Measurements from ENCODE around the gene LENG8.

Gene LENG8

GRCh38 chr19:54418030-54418929 lies 30.7 kb upstream of the LENG8 start:
- Mint-ChIP-seq H3K27ac (peak overlapping the region; percentile 86), H3K4me1 (ENCODE audit: low read depth) (peaks cover 16% of the 10 kb centered on the region), H3K36me3 (ENCODE audit: low read depth) (peaks cover 1% of the 10 kb centered on the region), H3K4me3 (peak overlapping the region; percentile 73), H3K9me3 (peaks cover 5% of the 10 kb centered on the region), H3K27me3 (ENCODE audit: low read depth) (peaks cover 34% of the 10 kb centered on the region)
- peak; percentile 35 for DNase-seq (ENCODE audit: low spot score)

DNA sequence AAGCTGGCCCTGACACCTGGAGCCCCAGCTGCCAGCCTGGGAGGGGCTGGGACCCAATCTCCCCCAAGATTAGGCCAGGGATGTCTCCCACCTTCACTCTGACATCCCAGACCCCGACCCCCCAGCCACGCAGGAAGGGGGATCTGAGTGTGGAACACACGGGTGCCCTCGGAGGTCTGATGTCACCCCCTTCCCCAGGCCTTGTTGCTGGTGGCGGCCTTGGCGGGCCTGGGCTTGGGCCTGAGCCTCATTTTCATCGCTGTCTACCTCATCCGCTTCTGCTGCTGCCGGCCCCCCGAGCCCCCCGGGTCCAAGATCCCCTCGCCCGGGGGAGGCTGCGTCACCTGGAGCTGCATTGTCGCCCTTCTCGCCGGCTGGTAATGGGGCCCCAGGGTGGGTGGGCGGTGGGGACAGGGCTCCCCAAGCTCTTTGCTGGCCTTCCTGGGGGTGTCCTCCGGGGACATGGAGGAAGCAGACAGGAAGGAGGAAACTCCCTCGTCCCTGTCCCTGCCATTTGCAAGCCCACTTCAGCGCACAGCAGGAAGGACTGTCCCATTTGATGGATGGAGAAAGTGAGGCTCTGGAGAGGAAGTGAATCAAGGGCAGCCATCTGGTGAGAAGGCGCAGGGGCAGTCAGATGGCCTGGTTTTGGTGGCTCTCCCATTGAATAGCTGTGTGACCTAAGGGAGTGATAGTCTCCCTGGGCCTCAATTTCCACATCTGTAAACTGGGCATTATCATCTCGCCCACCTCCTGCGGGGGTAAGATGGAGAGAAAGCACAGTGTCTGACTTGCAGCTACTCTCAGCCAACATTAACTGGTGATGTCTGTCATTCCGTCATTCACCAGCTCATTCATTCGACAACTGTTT lies 29.8 kb upstream of the LENG8 start:
- Mint-ChIP-seq H3K36me3 (ENCODE audit: low read depth) (no peaks in the 10 kb centered on the region), H3K9me3 (peaks cover 2% of the 10 kb centered on the region), H3K27me3 (ENCODE audit: low read depth) (peaks cover 26% of the 10 kb centered on the region)

GRCh38 chr19:54420068-54420382 lies 29.0 kb upstream of the LENG8 start:
- Mint-ChIP-seq H3K9me3 (no peaks in the 10 kb centered on the region), H3K4me3 (no peak overlapping the region), H3K4me1 (ENCODE audit: low read depth) (peaks cover 16% of the 10 kb centered on the region), H3K36me3 (ENCODE audit: low read depth) (no peaks in the 10 kb centered on the region), H3K27ac (no peak overlapping the region), H3K27me3 (ENCODE audit: low read depth) (peaks cover 17% of the 10 kb centered on the region)
- no peak for DNase-seq (ENCODE audit: low spot score)

More for the DNA sequence above, 29.8 kb upstream of the LENG8 start:
- H3K4me3 Mint-ChIP-seq = no peak overlapping the region
- DNase-seq (ENCODE audit: low spot score) = no peak
- H3K4me1 Mint-ChIP-seq (ENCODE audit: low read depth) = peaks cover 16% of the 10 kb centered on the region
- no peak overlapping the region for H3K27ac Mint-ChIP-seq

DNA sequence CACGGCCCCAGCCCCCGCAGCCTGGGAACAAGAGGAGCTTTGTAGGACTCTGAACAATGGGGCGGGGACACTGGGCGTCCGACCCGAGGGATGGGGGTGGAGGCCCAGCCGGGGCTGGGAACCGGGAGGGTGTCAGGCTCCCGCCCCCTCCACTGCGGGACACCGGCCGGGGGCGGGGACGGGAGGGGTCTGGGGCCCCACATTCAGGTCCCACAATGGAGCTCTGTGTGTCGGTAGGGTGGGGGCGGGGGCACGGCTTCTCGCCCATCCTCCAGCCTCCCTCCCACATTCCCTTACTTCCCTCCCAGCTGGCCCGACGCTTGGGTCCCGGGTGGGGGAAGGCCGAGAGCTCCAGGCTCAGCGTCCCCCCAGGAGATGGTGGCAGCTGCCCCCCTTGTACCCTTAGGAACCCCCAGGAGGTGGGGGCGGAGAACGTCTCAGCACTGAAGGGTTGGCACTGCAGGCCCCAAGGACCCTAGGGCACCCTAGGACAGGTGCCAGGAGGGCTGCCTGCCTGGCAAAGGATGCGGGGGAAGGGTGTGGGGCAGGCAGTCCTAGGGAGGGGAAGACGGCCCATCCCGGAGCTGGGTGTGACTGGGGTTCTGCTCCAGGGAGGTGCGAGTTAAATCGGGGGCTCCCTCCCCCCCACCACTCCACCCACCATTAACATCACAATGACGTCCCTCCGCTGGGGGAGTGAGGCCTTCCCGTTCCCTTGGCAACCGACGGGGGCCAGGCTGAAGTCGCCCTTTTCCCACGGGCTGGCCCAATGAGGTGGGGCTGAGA lies 28.4 kb upstream of the LENG8 start:
- DNase-seq (ENCODE audit: low spot score) = no peak
- Mint-ChIP-seq H3K27me3 (ENCODE audit: low read depth) (peaks cover 17% of the 10 kb centered on the region), H3K4me1 (ENCODE audit: low read depth) (peaks cover 16% of the 10 kb centered on the region), H3K27ac (no peak overlapping the region), H3K9me3 (no peaks in the 10 kb centered on the region), H3K36me3 (ENCODE audit: low read depth) (no peaks in the 10 kb centered on the region), H3K4me3 (no peak overlapping the region)

DNA sequence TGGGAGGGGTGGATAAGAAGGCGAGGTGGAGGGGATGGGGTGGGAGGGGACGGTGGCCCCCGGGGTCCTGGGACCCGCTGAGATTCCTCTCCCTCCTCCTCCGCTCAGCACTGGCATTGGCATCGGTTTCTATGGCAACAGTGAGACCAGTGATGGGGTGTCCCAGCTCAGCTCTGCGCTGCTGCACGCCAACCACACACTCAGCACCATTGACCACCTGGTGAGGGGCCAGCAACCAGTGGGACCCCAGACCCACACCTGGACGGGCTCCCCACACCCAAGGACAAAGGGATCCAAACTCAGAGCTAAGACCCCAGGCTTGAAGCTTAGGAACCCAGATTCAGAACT lies 27.9 kb upstream of the LENG8 start:
- Mint-ChIP-seq H3K27me3 (ENCODE audit: low read depth) (peaks cover 14% of the 10 kb centered on the region), H3K36me3 (ENCODE audit: low read depth) (no peaks in the 10 kb centered on the region)
- DNase-seq (ENCODE audit: low spot score) = no peak

DNA sequence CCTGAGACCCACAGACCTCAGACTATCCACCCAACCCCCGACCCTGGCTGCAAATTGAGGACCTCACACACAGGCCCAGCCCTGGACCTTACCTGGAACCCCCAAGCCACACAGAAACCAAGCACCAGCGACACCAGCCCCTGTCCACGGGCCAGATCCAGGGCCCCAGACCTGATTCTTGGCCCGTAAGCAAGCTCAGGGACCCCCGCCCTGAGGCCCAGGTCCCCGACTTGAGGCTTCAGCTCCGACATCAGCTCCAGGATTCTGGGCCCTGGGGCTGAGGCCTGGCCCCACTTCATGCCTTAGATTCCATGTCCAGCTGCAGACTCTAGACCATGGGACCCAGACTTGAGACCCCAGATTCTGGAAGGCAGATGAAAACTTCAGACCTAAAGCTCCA lies 27.5 kb upstream of the LENG8 start:
- DNase-seq (ENCODE audit: low spot score) = no peak
- H3K27ac Mint-ChIP-seq = no peak overlapping the region
- H3K4me1 Mint-ChIP-seq (ENCODE audit: low read depth) = peaks cover 14% of the 10 kb centered on the region
- H3K4me3 Mint-ChIP-seq = no peak overlapping the region
- H3K9me3 Mint-ChIP-seq = no peaks in the 10 kb centered on the region
- H3K27me3 Mint-ChIP-seq (ENCODE audit: low read depth) = peaks cover 14% of the 10 kb centered on the region
- no peaks in the 10 kb centered on the region for H3K36me3 Mint-ChIP-seq (ENCODE audit: low read depth)

More for the DNA sequence above, 27.9 kb upstream of the LENG8 start:
- Mint-ChIP-seq H3K27ac (no peak overlapping the region), H3K4me3 (no peak overlapping the region), H3K4me1 (ENCODE audit: low read depth) (peaks cover 14% of the 10 kb centered on the region), H3K9me3 (no peaks in the 10 kb centered on the region)

DNA sequence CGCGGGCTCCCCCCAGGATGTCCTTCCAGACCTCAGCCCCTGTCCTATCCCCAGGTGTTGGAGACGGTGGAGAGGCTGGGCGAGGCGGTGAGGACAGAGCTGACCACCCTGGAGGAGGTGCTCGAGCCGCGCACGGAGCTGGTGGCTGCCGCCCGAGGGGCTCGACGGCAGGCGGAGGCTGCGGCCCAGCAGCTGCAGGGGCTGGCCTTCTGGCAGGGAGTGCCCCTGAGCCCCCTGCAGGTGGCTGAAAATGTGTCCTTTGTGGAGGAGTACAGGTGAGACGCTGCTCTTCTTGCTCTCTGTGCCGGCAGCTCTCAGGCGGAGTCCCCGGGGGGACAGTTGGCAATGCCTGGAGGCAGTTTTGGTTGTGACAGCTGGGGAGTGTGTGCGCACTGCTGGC lies 26.9 kb upstream of the LENG8 start:
- Mint-ChIP-seq H3K4me1 (ENCODE audit: low read depth) (peaks cover 15% of the 10 kb centered on the region), H3K27ac (no peak overlapping the region), H3K36me3 (ENCODE audit: low read depth) (no peaks in the 10 kb centered on the region), H3K27me3 (ENCODE audit: low read depth) (peaks cover 12% of the 10 kb centered on the region), H3K9me3 (no peaks in the 10 kb centered on the region), H3K4me3 (no peak overlapping the region)
- no peak for DNase-seq (ENCODE audit: low spot score)

GRCh38 chr19:54424201-54424600 lies 24.8 kb upstream of the LENG8 start:
- Mint-ChIP-seq H3K4me3 (no peak overlapping the region), H3K27me3 (ENCODE audit: low read depth) (peaks cover 3% of the 10 kb centered on the region), H3K27ac (no peak overlapping the region), H3K36me3 (ENCODE audit: low read depth) (no peaks in the 10 kb centered on the region), H3K4me1 (ENCODE audit: low read depth) (peaks cover 2% of the 10 kb centered on the region), H3K9me3 (no peaks in the 10 kb centered on the region)
- no peak for DNase-seq (ENCODE audit: low spot score)

DNA sequence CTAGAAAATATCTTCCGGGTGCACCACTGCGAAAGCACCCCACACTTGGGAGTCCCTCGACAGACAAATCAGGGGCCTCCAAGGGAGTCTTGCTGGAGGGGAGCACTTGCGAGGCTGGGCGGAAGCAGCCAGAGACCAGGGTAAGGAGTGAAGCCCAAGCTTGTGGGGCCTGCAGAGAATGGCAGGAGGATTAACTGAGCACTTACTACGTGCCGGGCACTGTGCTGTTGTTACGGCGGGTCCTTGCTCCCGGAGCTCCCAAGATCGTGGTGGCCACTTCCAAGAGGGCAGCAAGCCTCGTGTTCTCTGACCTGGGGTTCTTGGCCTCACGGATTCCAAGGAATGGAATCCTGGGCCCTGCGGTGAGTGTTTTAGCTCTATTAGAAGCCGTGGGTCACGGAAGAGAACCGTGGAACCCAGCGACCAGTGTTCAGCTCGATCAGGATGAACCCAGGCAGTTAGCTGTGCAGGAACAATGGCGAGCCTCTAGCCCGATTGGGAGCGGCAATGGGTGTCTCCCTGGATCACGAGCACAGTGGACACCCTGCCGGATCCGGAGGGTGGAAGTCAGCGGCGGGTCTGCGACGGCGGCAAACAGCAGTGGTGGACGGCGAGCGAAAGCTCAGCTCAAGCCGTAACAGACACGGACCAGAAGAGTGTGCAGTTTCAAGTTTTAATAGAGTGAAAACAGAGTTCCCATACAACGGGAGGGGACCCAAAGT lies 24.2 kb upstream of the LENG8 start:
- Mint-ChIP-seq H3K4me1 (ENCODE audit: low read depth) (peaks cover 2% of the 10 kb centered on the region), H3K36me3 (ENCODE audit: low read depth) (no peaks in the 10 kb centered on the region), H3K27ac (no peak overlapping the region), H3K27me3 (ENCODE audit: low read depth) (peaks cover 6% of the 10 kb centered on the region), H3K9me3 (no peaks in the 10 kb centered on the region), H3K4me3 (no peak overlapping the region)
- DNase-seq (ENCODE audit: low spot score) = no peak

- H3K9me3 Mint-ChIP-seq = no peaks in the 10 kb centered on the region
- no peak overlapping the region for H3K4me3 Mint-ChIP-seq
- H3K27ac Mint-ChIP-seq = no peak overlapping the region
- DNase-seq (ENCODE audit: low spot score) = no peak
- peaks cover 2% of the 10 kb centered on the region for H3K4me1 Mint-ChIP-seq (ENCODE audit: low read depth)
- H3K27me3 Mint-ChIP-seq (ENCODE audit: low read depth) = peaks cover 6% of the 10 kb centered on the region
- H3K36me3 Mint-ChIP-seq (ENCODE audit: low read depth) = no peaks in the 10 kb centered on the region
These were observed 23.6 kb upstream of the LENG8 start for GRCh38 chr19:54425382-54425723.

DNA sequence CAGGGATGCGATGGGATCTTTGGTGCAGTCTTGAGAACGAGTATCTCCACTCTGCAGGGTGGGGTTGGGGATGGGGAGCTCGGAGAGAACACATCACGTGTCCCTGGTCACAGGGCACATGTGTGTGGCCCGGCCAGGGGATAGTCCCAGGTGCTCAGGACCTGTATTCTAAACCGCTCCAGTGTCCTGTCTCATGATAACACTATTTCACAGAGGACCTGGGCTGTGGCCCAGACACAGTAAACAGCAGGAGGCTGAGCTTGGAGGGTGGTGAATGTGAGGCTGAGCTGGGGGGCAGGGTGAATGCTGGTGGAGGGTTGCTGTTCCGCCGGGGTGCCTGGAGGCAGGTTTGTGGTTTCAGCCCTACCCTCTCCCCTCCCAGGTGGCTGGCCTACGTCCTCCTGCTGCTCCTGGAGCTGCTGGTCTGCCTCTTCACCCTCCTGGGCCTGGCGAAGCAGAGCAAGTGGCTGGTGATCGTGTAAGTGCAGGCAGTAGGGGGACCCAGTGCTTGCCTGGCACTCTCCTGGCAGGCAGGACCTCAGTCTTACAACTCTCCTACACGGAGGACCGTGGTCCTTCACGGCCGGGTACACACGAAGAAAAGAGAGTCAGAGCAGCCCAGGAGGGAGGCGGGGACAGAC lies 22.6 kb upstream of the LENG8 start:
- DNase-seq (ENCODE audit: low spot score) = no peak
- Mint-ChIP-seq H3K4me1 (ENCODE audit: low read depth) (peaks cover 4% of the 10 kb centered on the region), H3K9me3 (no peaks in the 10 kb centered on the region), H3K27me3 (ENCODE audit: low read depth) (peaks cover 7% of the 10 kb centered on the region), H3K36me3 (ENCODE audit: low read depth) (no peaks in the 10 kb centered on the region), H3K4me3 (no peak overlapping the region), H3K27ac (no peak overlapping the region)

DNA sequence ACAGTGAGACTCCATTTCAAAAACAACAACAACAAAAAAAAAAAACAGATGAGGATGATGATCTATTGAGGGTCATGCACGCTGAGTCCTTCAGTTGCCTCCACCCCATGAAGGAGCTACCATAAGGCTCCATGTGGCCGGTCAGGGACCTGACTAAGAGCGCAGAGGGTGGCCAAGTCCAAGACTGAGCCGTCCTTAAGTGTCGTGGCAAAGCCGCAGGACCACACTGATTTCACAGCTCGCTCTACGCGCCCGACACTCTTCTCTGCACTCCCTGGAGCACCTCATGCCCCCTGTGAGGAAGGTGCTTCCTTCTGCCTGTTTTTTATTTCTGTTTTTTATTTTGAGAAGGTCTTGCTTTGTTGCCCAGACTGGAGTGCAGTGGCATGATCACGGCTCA lies 21.4 kb upstream of the LENG8 start:
- DNase-seq (ENCODE audit: low spot score) = no peak
- H3K4me1 Mint-ChIP-seq (ENCODE audit: low read depth) = peaks cover 4% of the 10 kb centered on the region
- peaks cover 7% of the 10 kb centered on the region for H3K27me3 Mint-ChIP-seq (ENCODE audit: low read depth)
- H3K4me3 Mint-ChIP-seq = no peak overlapping the region
- H3K36me3 Mint-ChIP-seq (ENCODE audit: low read depth) = no peaks in the 10 kb centered on the region
- no peak overlapping the region for H3K27ac Mint-ChIP-seq
- no peaks in the 10 kb centered on the region for H3K9me3 Mint-ChIP-seq
